CD8-positive, alpha-beta memory T cell (primary cell): ENCODE measurements around the gene KCNH5. TPM values are rescaled to one million over a fixed set of nuclear protein-coding genes. Genes with fewer than 3 reads are reported as not detected.
"Not testable (repeated sequence)": the region's sequence is repeated elsewhere in the genome, so short reads cannot be mapped to it uniquely, and the experiment has no call there.

ENCODE experiments used
- CTCF ChIA-PET: fragments of 350-600 bp; sonication (Branson Sonifier 250); formaldehyde crosslinking; loops from one replicate; lab custom pipeline; 2021; ENCODE audit warnings: antibody characterized with exemption; lab: Charles Lee
- POLR2A ChIA-PET: fragments of 350-600 bp; sonication (Branson Sonifier 250); formaldehyde crosslinking; loops from one replicate; lab custom pipeline; 2021; ENCODE audit warnings: antibody characterized with exemption; lab: Charles Lee
- DNase-seq, 5 donors: peaks; one replicate each; pipeline versions ENCODE4 v3.0.0 to v3.0.0-alpha.2; 2020 to 2022; ENCODE audit warnings: mixed read lengths in 1 of 5
- H3K27ac ChIP-seq: one replicate; pipeline ENCODE4 v1.7.0; 2013; ENCODE audit warnings: low read depth, mild to moderate bottlenecking, low read length, moderate library complexity
- H3K27me3 ChIP-seq: 2 replicates; pipeline ENCODE4 v1.7.0; 2013; ENCODE audit warnings: low read length, mild to moderate bottlenecking; ENCODE audit not compliant: insufficient read depth, poor library complexity, severe bottlenecking
- H3K36me3 ChIP-seq: 2 replicates; pipeline ENCODE4 v1.7.0; 2013; ENCODE audit warnings: mild to moderate bottlenecking, low read length, moderate library complexity; ENCODE audit not compliant: insufficient read depth
- H3K4me1 ChIP-seq: 2 replicates; pipeline ENCODE4 v1.7.0; 2013; ENCODE audit warnings: mild to moderate bottlenecking, low read length, moderate library complexity; ENCODE audit not compliant: insufficient read depth
- H3K4me3 ChIP-seq: 2 replicates; pipeline ENCODE4 v1.7.0; 2013; ENCODE audit warnings: mild to moderate bottlenecking, low read length
- H3K9me3 ChIP-seq: 2 replicates; pipeline ENCODE4 v1.7.0; 2013; ENCODE audit warnings: mild to moderate bottlenecking, low read length
- H3K27ac Mint-ChIP-seq, 8 donors: one replicate each; pipeline ENCODE4 v1.8.0; 2020 to 2021; ENCODE audit warnings: mixed read lengths in 8 of 8, mild to moderate bottlenecking in 6 of 8, inconsistent platforms in 3 of 8, moderate library complexity in 3 of 8
- H3K27me3 Mint-ChIP-seq, 2 donors: one replicate each; pipeline ENCODE4 v1.8.0; 2020 to 2021; ENCODE audit warnings: mixed read lengths in 2 of 2, mild to moderate bottlenecking in 1 of 2, moderate library complexity in 1 of 2
- H3K36me3 Mint-ChIP-seq, 3 donors: one replicate each; pipeline ENCODE4 v1.8.0; 2020 to 2021; ENCODE audit warnings: mixed read lengths in 3 of 3, inconsistent platforms in 1 of 3, mild to moderate bottlenecking in 1 of 3
- H3K4me1 Mint-ChIP-seq, 3 donors: one replicate each; pipeline ENCODE4 v1.8.0; 2020 to 2021; ENCODE audit warnings: mixed read lengths in 3 of 3, inconsistent platforms in 1 of 3, mild to moderate bottlenecking in 1 of 3
- H3K4me3 Mint-ChIP-seq, 7 donors: one replicate each; pipeline ENCODE4 v1.8.0; 2020 to 2021; ENCODE audit warnings: mixed read lengths in 7 of 7, mild to moderate bottlenecking in 6 of 7, moderate library complexity in 4 of 7, inconsistent platforms in 2 of 7
- H3K9me3 Mint-ChIP-seq, 5 donors: one replicate each; pipeline ENCODE4 v1.8.0; 2020 to 2022; ENCODE audit warnings: mixed read lengths in 5 of 5, mild to moderate bottlenecking in 3 of 5, moderate library complexity in 2 of 5, inconsistent platforms in 1 of 5
- polyA plus RNA-seq: library from polyadenylated mRNA; unstranded; fragments of 300-500 nt; fragmentation: Illumina TruSeq; gene quantifications from one replicate; pipeline ENCODE4 v1.2.3, GENCODE V29; 2021
- total RNA-seq, 2 experiments: library from RNA; stranded (reverse); gene quantifications; one replicate each; pipeline ENCODE4 v1.2.3, GENCODE V29; 2021

KCNH5 gene
- total and polyA plus RNA-seq, 3 experiments from 2014 or later, result not detected

- Mint-ChIP-seq H3K4me1 (no peaks in the 10 kb centered on the region), H3K27ac (no peak overlapping the region), H3K36me3 (no peaks in the 10 kb centered on the region), H3K9me3 (peaks cover 0 to 9% (median 3%) of the 10 kb centered on the region in 5 donors), H3K4me3 (no peak overlapping the region), H3K27me3 (no peaks in the 10 kb centered on the region)
- no peak overlapping the region for H3K27ac ChIP-seq
- H3K36me3 ChIP-seq, result no peaks in the 10 kb centered on the region
- ChIA-PET POLR2A (no interaction called here), CTCF (no interaction called here)
- H3K9me3 ChIP-seq, result no peaks in the 10 kb centered on the region
- no peak overlapping the region for H3K4me3 ChIP-seq
- no peaks in the 10 kb centered on the region for H3K27me3 ChIP-seq
- DNase-seq, result no peak
- H3K4me1 ChIP-seq, result no peaks in the 10 kb centered on the region
Observed at GRCh38 chr14:62864588-62864987, 180.7 kb downstream of the KCNH5 start.

GRCh38 chr14:62858011-62858410 lies 187.2 kb downstream of the KCNH5 start:
- H3K27me3 Mint-ChIP-seq, H3K27me3 ChIP-seq, H3K4me3 Mint-ChIP-seq, H3K4me1 Mint-ChIP-seq, H3K36me3 Mint-ChIP-seq, H3K27ac Mint-ChIP-seq, H3K4me1 ChIP-seq, CTCF ChIA-PET, H3K36me3 ChIP-seq, H3K27ac ChIP-seq, H3K9me3 ChIP-seq, DNase-seq, POLR2A ChIA-PET, H3K9me3 Mint-ChIP-seq, H3K4me3 ChIP-seq: not testable (repeated sequence)

GRCh38 chr14:62854951-62855350 lies 190.3 kb downstream of the KCNH5 start:
- Mint-ChIP-seq H3K36me3 (no peaks in the 10 kb centered on the region), H3K27me3 (no peaks in the 10 kb centered on the region), H3K4me1 (no peaks in the 10 kb centered on the region), H3K9me3 (peaks cover 0 to 7% (median 0%) of the 10 kb centered on the region in 5 donors), H3K27ac (no peak overlapping the region), H3K4me3 (no peak overlapping the region)
- no peak for DNase-seq
- Histone ChIP-seq H3K4me1 (no peaks in the 10 kb centered on the region), H3K27me3 (no peaks in the 10 kb centered on the region), H3K4me3 (no peak overlapping the region), H3K9me3 (no peaks in the 10 kb centered on the region), H3K27ac (no peak overlapping the region), H3K36me3 (no peaks in the 10 kb centered on the region)
- ChIA-PET POLR2A (no interaction called here), CTCF (no interaction called here)

GRCh38 chr14:62847168-62847567 lies 198.1 kb downstream of the KCNH5 start:
- ChIA-PET POLR2A (no interaction called here), CTCF (no interaction called here)
- no peaks in the 10 kb centered on the region for H3K36me3 Mint-ChIP-seq
- Histone ChIP-seq H3K4me3 (no peak overlapping the region), H3K27ac (no peak overlapping the region), H3K4me1 (no peaks in the 10 kb centered on the region), H3K9me3 (no peaks in the 10 kb centered on the region), H3K27me3 (no peaks in the 10 kb centered on the region), H3K36me3 (no peaks in the 10 kb centered on the region)
- H3K9me3 Mint-ChIP-seq, result peaks cover 0 to 2% (median 0%) of the 10 kb centered on the region in 5 donors
- no peak overlapping the region for H3K4me3 Mint-ChIP-seq
- H3K4me1 Mint-ChIP-seq, result no peaks in the 10 kb centered on the region
- H3K27me3 Mint-ChIP-seq, result no peaks in the 10 kb centered on the region
- no peak overlapping the region for H3K27ac Mint-ChIP-seq
- DNase-seq, result no peak

GRCh38 chr14:62844546-62844945 lies 200.7 kb downstream of the KCNH5 start:
- Mint-ChIP-seq H3K4me3 (no peak overlapping the region), H3K27me3 (no peaks in the 10 kb centered on the region), H3K27ac (no peak overlapping the region), H3K4me1 (no peaks in the 10 kb centered on the region), H3K36me3 (no peaks in the 10 kb centered on the region), H3K9me3 (peaks cover 0 to 3% (median 0%) of the 10 kb centered on the region in 5 donors)
- ChIA-PET CTCF (no interaction called here), POLR2A (no interaction called here)
- Histone ChIP-seq H3K27ac (no peak overlapping the region), H3K4me3 (no peak overlapping the region), H3K9me3 (no peaks in the 10 kb centered on the region), H3K36me3 (no peaks in the 10 kb centered on the region), H3K4me1 (no peaks in the 10 kb centered on the region), H3K27me3 (no peaks in the 10 kb centered on the region)
- DNase-seq, result no peak

GRCh38 chr14:62824086-62824485 lies 221.2 kb downstream of the KCNH5 start:
- Mint-ChIP-seq H3K36me3 (no peaks in the 10 kb centered on the region), H3K9me3 (peaks cover 2 to 37% (median 8%) of the 10 kb centered on the region in 5 donors), H3K27me3 (no peaks in the 10 kb centered on the region), H3K4me3 (no peak overlapping the region), H3K27ac (no peak overlapping the region), H3K4me1 (no peaks in the 10 kb centered on the region)
- Histone ChIP-seq H3K27me3 (no peaks in the 10 kb centered on the region), H3K36me3 (no peaks in the 10 kb centered on the region), H3K4me3 (no peak overlapping the region), H3K9me3 (no peaks in the 10 kb centered on the region), H3K4me1 (no peaks in the 10 kb centered on the region), H3K27ac (no peak overlapping the region)
- POLR2A ChIA-PET, result no interaction called here
- CTCF ChIA-PET, result no interaction called here
- DNase-seq, result no peak

GRCh38 chr14:62819931-62820330 lies 225.3 kb downstream of the KCNH5 start:
- no peaks in the 10 kb centered on the region for H3K9me3 ChIP-seq
- H3K36me3 ChIP-seq, result no peaks in the 10 kb centered on the region
- H3K27ac ChIP-seq, result no peak overlapping the region
- no peaks in the 10 kb centered on the region for H3K27me3 Mint-ChIP-seq
- H3K9me3 Mint-ChIP-seq, result peaks cover 0 to 23% (median 3%) of the 10 kb centered on the region in 5 donors
- no peaks in the 10 kb centered on the region for H3K4me1 Mint-ChIP-seq
- H3K4me3 ChIP-seq, result no peak overlapping the region
- no peaks in the 10 kb centered on the region for H3K36me3 Mint-ChIP-seq
- no peaks in the 10 kb centered on the region for H3K4me1 ChIP-seq
- no peak for DNase-seq
- no peaks in the 10 kb centered on the region for H3K27me3 ChIP-seq
- CTCF ChIA-PET, result no interaction called here
- H3K4me3 Mint-ChIP-seq, result no peak overlapping the region
- no peak overlapping the region for H3K27ac Mint-ChIP-seq
- POLR2A ChIA-PET, result no interaction called here

- Mint-ChIP-seq H3K27me3 (no peaks in the 10 kb centered on the region), H3K9me3 (peaks cover 0 to 4% (median 2%) of the 10 kb centered on the region in 5 donors), H3K4me3 (no peak overlapping the region), H3K36me3 (no peaks in the 10 kb centered on the region), H3K4me1 (no peaks in the 10 kb centered on the region), H3K27ac (no peak overlapping the region)
- CTCF ChIA-PET, result no interaction called here
- Histone ChIP-seq H3K27ac (no peak overlapping the region), H3K9me3 (no peaks in the 10 kb centered on the region), H3K36me3 (no peaks in the 10 kb centered on the region), H3K27me3 (no peaks in the 10 kb centered on the region), H3K4me3 (no peak overlapping the region), H3K4me1 (no peaks in the 10 kb centered on the region)
- POLR2A ChIA-PET, result no interaction called here
- DNase-seq, result no peak
Observed at GRCh38 chr14:62807636-62808035, 237.6 kb downstream of the KCNH5 start.

- H3K4me3 Mint-ChIP-seq, result no peak overlapping the region
- no peak for DNase-seq
- no peaks in the 10 kb centered on the region for H3K27me3 Mint-ChIP-seq
- no peaks in the 10 kb centered on the region for H3K36me3 Mint-ChIP-seq
- H3K4me3 ChIP-seq, result no peak overlapping the region
- CTCF ChIA-PET, result no interaction called here
- no peaks in the 10 kb centered on the region for H3K27me3 ChIP-seq
- no peaks in the 10 kb centered on the region for H3K4me1 Mint-ChIP-seq
- H3K9me3 ChIP-seq, result no peaks in the 10 kb centered on the region
- peaks cover 1 to 10% (median 5%) of the 10 kb centered on the region in 5 donors for H3K9me3 Mint-ChIP-seq
- H3K4me1 ChIP-seq, result no peaks in the 10 kb centered on the region
- POLR2A ChIA-PET, result no interaction called here
- H3K27ac ChIP-seq, result no peak overlapping the region
- H3K36me3 ChIP-seq, result no peaks in the 10 kb centered on the region
- no peak overlapping the region for H3K27ac Mint-ChIP-seq
Observed at GRCh38 chr14:62800577-62800976, 244.7 kb downstream of the KCNH5 start.
